OCI-LY7 (cell line): ENCODE measurements around the gene ASMTL.

ENCODE experiments used
- CTCF ChIP-seq: fragments of 200-600 bp; sonication (generic); conservative IDR thresholded peaks from 2 replicates; pipeline ENCODE4 v1.5.1; 2014; ENCODE audit warnings: mild to moderate bottlenecking, antibody characterized with exemption, low read length, moderate library complexity, mixed read lengths
- EZH2phosphoT487 ChIP-seq: fragments of 200-600 bp; sonication (generic); IDR thresholded peaks from 2 replicates; pipeline ENCODE4 v1.6.1; 2018; ENCODE audit warnings: low read depth, borderline replicate concordance, mild to moderate bottlenecking, mixed run types, antibody characterized with exemption, low read length, moderate library complexity, mixed read lengths

- no peak for TF ChIP-seq CTCF
- no peak for TF ChIP-seq EZH2phosphoT487
Observed at GRCh38 chrX:1484638-1485019, 31.9 kb upstream of the ASMTL start.
